ENCODE results near the gene SLC9B2. TPM values are rescaled to one million over a fixed set of nuclear protein-coding genes. Genes with fewer than 3 reads are reported as not detected.

SLC9B2 gene
- total RNA-seq, 4 donors from 2014 or later: 4.2 to 11.9 (median 5.6) TPM

GRCh38 chr4:103029300-103029699 is 47.3 kb downstream of the SLC9B2 start:
- Histone ChIP-seq H3K27ac (no peak overlapping the region), H3K4me1 (no peaks in the 10 kb centered on the region), H3K4me3 (no peak overlapping the region), H3K36me3 (no peaks in the 10 kb centered on the region), H3K27me3 (no peaks in the 10 kb centered on the region), H3K9me3 (no peaks in the 10 kb centered on the region)
- WGBS: 62% methylated on average over 1 of the region's 1 CpG
- no peak for DNase-seq (ENCODE audit: low spot score in 2 of 2)
- TF ChIP-seq POLR2AphosphoS5 (IDR thresholded peaks at IDR 0.05) (no peak), CTCF (IDR thresholded peaks at IDR 0.05) (no peak), EP300 (IDR thresholded peaks at IDR 0.05) (no peak), POLR2A (IDR thresholded peaks at IDR 0.05) (no peak)

GRCh38 chr4:103026868-103027267 is 49.7 kb downstream of the SLC9B2 start:
- Histone ChIP-seq H3K4me3 (no peak overlapping the region), H3K27ac (no peak overlapping the region), H3K4me1 (no peaks in the 10 kb centered on the region), H3K36me3 (no peaks in the 10 kb centered on the region), H3K9me3 (no peaks in the 10 kb centered on the region), H3K27me3 (no peaks in the 10 kb centered on the region)
- no peak for DNase-seq (ENCODE audit: low spot score in 2 of 2)
- TF ChIP-seq POLR2A (IDR thresholded peaks at IDR 0.05) (no peak), POLR2AphosphoS5 (IDR thresholded peaks at IDR 0.05) (no peak), EP300 (IDR thresholded peaks at IDR 0.05) (no peak)
- 97% methylated on average over 1 of the region's 1 CpG for WGBS

- WGBS: 91% methylated on average over 3 of the region's 3 CpGs
- no peak overlapping the region for H3K27ac ChIP-seq
- H3K4me3 ChIP-seq: no peak overlapping the region
- TF ChIP-seq CTCF (IDR thresholded peaks at IDR 0.05): no peak
- no peak for TF ChIP-seq POLR2AphosphoS5 (IDR thresholded peaks at IDR 0.05)
- no peak for TF ChIP-seq EP300 (IDR thresholded peaks at IDR 0.05)
- TF ChIP-seq POLR2A (IDR thresholded peaks at IDR 0.05): no peak
- no peaks in the 10 kb centered on the region for H3K9me3 ChIP-seq
- no peak for DNase-seq (ENCODE audit: low spot score in 2 of 2)
- no peaks in the 10 kb centered on the region for H3K36me3 ChIP-seq
- no peaks in the 10 kb centered on the region for H3K27me3 ChIP-seq
- peaks cover 4% of the 10 kb centered on the region for H3K4me1 ChIP-seq
Observed at GRCh38 chr4:103024996-103025395, 51.6 kb downstream of the SLC9B2 start.

- 98% methylated on average over 2 of the region's 2 CpGs for WGBS
- TF ChIP-seq POLR2A (IDR thresholded peaks at IDR 0.05) (no peak), CTCF (IDR thresholded peaks at IDR 0.05) (no peak), POLR2AphosphoS5 (IDR thresholded peaks at IDR 0.05) (no peak), EP300 (IDR thresholded peaks at IDR 0.05) (no peak)
Observed at GRCh38 chr4:103021120-103021519, 55.4 kb downstream of the SLC9B2 start.

GRCh38 chr4:103019308-103020124 is 57.0 kb downstream of the SLC9B2 start, which contains the start of gene SLC9B1:
TSS of gene SLC9B1 (minus strand) at chr4:103019705. CDS start at chr4:102991711, 27,994 bp downstream.
- TF ChIP-seq CTCF (IDR thresholded peaks at IDR 0.05) (no peak), EP300 (IDR thresholded peaks at IDR 0.05) (peak; percentile 44), POLR2AphosphoS5 (IDR thresholded peaks at IDR 0.05) (peak in 2 of 3 donors; percentile 81 to 87), POLR2A (IDR thresholded peaks at IDR 0.05) (peak; percentile 43 to 66)
- H3K27ac ChIP-seq: peak within 1 kb of the TSS; percentile 87
- no peaks in the 10 kb centered on the region for H3K27me3 ChIP-seq
- peaks cover 23% of the 10 kb centered on the region for H3K4me1 ChIP-seq
- no peaks in the 10 kb centered on the region for H3K9me3 ChIP-seq
- H3K4me3 ChIP-seq: peak within 1 kb of the TSS; percentile 46
- H3K36me3 ChIP-seq: no peaks in the 10 kb centered on the region
- WGBS: under 1% methylated on average over 32 of the region's 46 CpGs
- DNase-seq (ENCODE audit: low spot score in 2 of 2): peak; percentile 97

More at GRCh38 chr4:103021120-103021519, 55.4 kb downstream of the SLC9B2 start:
- no peak for DNase-seq (ENCODE audit: low spot score in 2 of 2)
- Histone ChIP-seq H3K27me3 (no peaks in the 10 kb centered on the region), H3K9me3 (no peaks in the 10 kb centered on the region), H3K36me3 (no peaks in the 10 kb centered on the region), H3K27ac (no peak overlapping the region), H3K4me1 (peaks cover 23% of the 10 kb centered on the region), H3K4me3 (no peak overlapping the region)

Data from suprapubic skin (tissue), 4 donors.